Activated gamma-delta T cell treated with Interleukin-2 at 50 U/mL for 16 hours (primary cell): ENCODE data around the gene TMEM132D.

ENCODE experiments used
- DNase-seq: peaks from one replicate; pipeline ENCODE4 v3.0.0-alpha.2; 2020

The TMEM132D gene

DNA sequence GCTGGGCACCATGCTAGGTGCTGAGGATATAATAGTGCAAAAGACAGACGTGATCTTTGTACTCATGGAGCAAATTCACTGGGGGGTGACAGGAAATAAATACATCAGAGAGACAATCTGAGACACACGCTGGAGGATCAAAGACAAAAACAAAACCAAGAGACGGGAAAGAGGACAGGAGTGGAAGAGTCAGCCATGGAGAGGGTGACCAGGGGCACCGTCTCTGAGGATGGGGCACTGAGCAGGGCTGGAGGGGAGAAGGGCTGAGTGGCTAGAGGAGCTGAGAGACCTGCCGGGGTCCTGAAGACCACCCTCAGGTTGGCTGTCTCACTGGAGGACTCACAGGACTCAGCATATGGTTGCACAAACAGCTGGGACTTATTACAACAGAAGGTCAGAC, 81.9 kb downstream of the TMEM132D start:
- DNase-seq: no peak

DNA sequence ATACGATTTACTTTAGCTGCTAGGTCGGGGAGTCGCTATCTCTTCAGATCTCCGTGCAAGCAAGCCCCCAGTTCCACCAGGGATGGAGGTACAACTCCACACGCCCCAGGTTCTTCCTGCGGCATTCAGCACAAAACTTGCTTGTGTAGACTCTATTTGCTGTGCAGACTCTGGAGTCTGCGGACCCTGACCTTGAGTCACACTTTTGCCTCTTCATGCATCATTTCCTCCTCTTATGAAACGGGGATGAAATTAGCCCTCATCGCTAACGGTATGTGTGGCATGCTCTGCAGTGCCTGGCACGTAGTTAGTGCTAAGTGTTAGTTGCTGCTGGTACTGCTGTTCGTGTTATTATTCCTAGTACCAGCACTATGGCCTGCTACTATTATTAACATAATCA, 84.4 kb downstream of the TMEM132D start:
- DNase-seq: no peak

DNA sequence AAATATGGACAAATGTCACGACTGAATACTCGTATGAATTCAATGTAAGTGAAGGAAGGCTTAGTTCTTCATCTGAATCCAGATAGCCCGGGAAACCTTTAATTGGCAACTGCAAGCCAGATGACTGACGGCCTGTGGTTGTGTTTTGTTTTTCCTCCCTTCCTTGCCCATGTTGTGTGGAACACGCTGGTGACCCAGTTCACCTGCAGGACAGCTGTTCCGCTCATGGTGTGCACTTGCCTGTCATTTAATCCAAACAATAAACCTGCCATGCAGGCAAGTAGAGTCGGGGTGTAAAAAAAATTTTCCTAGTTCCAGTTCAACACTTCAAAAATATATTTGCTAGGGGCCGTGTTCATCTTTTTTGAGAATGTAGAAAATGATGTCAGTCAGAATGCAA, 88.0 kb downstream of the TMEM132D start:
- DNase-seq: no peak

DNA sequence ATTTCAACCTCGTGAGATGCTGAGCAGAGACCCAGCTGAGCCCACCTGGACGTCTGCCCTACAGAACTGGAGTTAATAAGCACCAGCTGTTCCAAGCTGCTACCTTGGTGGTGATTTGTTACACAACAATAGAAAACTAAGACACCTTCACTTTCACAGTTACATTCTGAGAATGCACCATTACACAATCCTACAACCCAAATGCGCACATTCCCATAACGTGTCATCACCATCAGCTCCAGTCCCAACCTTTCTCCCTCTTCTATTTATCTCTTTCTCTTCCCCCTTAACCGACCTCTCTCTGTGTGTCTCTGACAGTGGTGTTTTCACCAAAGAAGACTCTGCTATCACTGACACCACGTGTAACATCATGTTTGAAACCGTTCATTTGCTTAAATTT, 91.9 kb downstream of the TMEM132D start:
- no peak for DNase-seq

DNA sequence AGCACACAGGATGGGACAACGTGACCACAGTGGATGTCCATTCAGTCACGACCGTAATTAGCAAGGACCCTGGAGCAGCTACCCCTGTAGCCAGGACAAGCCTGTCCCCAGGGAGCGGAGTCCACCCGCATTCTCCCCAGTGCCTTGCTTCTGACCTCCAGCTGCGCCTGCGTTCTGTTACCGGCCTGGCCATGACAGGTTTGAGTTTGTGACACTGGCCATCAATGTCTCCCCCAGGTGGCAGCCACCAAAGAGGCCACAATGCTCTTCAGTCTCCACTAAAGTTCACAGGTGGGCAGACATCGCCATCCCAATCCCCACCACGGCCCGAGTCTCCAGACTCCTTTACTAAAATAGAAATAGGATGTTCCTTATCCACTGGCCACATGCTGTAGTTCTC, 96.7 kb downstream of the TMEM132D start:
- no peak for DNase-seq

DNA sequence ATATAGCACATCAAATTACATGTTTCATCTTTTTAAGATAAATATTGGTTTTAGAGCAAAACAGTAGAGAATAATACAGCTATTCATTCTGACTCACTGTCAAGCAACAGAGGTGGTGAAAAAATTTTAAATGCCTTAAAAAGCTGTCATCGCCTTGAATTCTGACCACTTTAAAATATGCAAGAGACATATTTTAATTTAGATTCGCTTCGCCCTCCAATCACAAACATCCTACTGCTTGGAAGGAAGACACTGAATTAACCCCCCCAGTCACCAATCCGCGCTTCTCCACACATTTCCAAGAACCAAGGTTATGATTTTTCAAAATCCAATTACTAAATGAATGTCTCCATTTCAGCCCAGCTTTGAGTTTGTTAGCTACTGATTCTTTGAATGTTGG, 112.4 kb downstream of the TMEM132D start:
- no peak for DNase-seq

DNA sequence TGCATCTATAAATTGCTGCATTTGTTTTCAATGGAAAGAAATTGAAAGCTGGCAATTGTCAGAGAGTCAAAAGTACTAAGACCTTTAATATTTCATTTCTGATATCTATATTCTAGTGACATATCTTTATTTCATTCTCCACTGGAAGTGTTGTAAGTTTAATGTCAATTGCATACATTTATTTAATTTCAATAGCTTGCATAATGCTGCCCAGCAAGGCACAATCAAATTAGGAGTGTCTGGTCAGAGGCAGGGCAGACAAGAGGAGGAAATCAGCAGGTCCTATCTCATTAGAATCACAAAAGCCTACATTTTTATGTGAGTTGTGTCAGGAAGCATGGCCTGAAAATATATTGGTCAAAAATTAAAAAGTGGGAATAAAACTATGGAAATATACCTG, 112.9 kb downstream of the TMEM132D start:
- no peak for DNase-seq

DNA sequence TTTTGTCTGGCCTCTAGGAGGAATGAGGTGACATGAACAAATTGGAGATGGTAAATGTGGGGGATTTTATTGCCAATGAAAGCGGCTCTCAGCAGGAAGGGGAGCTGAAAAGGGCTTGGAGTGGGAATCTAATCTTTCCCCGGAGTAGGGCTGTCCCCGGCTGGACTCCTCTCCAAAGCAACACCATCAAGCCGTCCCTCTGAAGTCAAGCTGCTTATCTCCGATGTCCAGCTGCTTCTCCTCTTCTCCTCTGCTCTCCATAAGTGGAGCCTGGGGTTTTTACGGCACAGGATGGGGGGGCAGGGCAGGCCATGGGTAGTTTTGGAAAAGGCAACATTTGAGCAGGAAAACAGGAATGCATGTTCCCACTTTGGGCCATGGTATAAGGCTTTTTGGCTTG, 113.5 kb downstream of the TMEM132D start:
- DNase-seq: no peak

DNA sequence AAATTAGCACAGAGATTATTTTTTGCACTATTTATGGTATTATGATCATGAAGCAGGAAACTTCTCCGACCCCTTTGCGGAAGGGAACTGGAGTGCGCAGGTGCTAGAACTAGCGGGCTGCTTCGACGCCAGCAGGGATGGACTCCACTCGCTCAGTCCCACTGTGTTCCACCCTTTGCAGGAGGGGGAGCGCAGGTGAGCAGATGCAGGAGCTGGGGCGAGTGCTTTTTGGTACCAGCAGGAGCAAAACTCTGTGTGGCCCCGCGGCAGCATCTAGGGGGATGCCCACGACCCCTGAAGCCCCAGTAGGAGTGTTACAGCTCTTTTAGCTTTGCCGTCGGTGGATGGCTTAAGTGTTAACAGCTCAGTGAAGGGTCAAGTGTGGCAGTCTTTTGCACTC, 113.9 kb downstream of the TMEM132D start:
- no peak for DNase-seq

DNA sequence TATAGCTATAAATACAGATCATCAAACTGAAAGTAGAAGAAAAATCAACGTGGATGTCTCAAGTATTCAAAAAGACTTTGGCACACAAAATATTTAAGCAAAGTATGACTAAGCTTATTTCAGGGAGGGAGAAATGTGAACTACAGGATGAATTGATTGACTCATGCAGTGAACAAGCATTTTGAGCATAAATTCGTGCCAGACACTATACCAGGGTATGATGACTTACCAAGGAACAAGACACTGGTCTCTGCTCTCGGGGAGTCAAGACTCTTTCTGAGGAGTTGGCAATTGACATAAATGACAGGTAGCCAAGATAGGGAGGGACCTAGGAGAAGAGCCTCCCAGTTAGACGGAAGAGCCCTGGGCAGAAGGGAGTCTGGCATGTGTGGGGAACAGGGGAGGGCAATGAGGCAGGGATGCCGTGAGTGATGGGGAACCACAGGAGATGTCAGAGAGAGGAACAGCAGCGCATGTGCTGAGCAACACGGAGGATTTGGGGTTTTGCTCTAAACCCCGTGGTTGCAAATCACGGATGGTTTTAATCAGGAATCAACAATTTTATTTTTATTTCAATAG, 115.2 kb downstream of the TMEM132D start:
- DNase-seq: no peak

DNA sequence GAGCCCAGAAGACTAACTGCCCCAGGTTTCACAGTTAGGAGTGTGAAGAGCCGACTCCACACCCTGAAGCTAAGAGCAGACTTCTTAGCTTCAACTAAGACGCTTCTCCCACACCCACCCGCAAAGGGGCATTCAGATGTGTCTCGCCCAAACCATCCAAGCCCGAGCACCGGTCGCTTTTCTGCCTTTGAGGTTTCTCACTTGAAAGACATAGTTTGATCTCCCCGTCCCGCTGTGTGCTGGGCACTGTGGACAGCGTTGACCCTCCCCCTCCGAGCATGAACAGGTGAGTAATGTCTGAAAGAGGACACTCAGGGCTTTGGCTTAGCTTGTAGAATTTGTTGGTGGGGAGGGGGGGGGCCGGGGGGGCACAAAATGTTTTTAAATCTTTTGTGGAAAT, 123.8 kb downstream of the TMEM132D start:
- DNase-seq: no peak

DNA sequence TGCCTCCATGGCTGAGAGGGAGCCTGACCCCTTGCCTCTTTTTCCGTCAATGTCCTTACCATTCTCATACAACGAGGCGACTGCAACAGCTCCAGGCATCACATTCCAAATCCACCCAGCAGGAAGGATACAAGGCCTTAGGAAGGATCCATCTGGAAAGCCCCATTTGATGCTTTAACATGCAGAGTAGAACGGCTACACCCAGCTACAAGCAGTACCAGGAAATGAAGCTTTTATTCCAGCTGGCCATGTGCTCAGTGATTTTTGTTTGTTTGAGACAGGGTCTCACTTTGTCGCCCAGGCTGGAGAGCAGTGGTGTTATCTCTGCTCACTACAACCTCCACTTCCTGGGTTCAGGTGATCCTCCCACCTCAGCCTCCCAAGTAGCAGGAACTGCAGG, 124.8 kb downstream of the TMEM132D start:
- no peak for DNase-seq

DNA sequence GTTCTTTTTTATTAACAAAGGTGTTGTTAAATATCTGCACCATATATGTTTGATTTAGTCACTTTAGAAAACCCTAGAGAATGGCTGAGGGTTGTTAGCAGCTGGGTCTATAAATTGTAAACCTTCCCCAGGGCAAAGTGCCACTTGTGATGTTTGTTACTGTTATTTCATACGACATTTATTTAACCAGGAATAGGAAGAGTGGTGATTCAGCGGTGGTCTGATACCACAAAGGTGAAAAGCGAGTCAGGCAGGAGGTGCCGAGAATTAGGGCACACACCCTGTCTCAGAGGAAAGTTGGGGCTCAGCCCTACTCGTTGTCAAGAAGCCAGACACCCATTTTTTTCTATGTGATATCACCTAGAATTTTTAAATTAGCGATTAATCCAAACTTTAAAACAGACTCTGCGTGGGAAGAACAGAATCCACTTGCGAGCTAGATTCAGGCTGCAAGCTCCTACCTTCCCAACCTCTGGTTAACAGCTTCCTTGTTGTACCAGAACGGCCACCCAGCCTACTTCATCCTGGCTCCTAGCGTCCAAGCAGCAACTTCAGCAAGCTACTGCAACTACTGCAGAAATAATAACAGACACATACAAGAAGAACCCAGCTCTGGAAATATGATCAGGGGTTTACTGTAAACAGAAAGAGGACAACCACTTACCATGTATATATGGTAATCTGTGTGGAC, 126.7 kb downstream of the TMEM132D start:
- no peak for DNase-seq

DNA sequence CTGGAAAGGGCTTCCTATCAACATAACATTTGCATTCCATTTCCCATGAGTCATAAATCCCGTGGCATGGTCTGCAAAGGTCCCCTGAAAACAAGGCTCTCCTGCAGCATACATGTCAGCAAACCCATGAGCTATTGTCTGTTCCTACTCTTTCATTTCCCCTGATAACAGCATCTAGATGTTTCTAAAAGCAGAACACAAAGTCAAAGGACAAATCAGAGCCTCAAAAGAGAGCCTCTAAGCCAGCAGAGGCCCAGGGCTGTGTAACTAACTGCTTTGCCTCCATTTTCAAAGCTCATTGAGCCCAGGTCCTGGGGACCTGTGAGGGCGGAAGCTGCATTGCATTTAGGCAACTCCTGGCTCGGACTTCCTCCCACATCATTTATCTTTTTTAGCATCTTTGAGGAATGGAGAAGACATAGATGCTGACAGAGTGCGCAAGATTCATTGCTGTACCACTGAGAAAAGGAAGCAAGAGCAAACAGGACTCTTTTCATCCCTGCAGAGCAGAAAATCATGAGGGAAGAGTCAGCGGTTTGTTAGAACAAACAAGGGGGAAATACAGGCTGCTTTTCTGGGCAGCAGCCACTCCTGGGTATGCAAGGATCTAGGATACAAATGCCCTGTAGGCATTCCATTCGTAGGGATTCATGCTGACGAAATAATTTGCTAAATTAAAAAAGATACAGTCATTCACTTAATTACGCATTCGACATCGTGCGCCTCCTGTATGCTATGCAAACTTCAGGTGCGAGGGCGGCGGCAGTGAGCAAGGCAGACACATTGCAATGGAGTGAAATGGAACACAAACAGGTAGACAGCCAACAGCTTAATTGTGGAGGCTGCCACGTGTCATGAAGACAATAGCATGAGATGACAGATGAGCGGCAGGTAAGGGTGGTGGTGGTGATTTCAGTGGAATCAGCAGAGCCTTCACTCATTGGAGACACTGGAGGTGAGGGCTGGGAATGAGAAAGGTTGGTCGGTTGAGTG, 131.0 kb downstream of the TMEM132D start:
- no peak for DNase-seq

DNA sequence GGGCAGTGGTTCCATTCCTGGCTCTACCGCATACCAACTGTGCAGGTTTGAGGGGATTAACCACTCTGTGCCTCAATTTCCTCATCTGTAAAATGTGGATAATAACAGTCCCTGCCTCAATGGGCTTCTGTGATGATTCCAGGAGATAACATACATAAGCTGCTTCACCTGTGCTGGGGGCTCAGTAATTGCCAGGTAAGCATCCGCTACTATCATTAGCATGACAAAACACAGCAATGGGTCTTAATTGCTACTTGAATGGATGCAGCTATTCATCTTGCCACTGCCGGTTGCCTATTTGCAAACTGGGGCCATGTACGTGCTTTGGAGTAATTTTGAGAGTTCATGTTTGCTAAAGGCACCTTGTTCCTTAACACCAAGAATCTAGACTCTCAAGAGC, 132.6 kb downstream of the TMEM132D start:
- no peak for DNase-seq

DNA sequence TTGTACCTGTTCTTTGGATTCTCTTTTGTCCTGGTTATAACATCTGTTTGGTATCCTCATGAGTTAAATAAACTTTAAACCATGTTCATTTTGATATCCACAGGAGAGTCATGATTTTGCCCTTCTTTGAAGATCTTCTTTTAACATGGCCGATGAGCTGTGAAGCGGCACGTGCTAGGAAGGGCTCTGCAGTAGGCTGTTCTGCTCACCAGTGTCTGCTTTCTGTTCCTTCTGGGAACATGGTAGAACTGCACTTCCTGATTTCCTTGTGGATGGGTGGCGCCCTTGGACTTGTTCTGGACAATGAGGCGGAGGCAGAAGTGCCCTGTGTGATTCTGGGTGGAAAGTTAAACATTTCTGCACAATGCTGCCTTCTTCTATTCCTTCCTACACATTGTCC, 138.1 kb downstream of the TMEM132D start:
- DNase-seq: no peak

DNA sequence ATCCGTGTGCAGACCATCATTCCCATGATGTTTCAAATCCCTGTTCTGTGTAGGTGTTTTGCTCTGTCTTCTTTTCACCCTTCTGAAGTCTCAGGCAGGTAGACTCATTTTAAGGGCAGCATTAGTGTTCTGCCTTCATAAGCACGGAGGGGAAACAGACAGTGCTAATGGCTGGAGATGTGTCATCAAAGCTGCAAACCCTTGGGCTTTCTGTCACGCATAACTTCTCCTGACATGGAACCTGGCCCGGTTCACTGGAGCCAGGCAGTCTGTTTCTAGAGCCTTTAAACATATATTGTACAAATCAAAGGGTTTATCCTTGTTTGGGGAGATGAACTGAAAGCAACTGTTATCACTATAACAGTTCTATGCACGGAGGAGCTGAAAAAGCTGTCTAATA, 141.4 kb downstream of the TMEM132D start:
- no peak for DNase-seq

DNA sequence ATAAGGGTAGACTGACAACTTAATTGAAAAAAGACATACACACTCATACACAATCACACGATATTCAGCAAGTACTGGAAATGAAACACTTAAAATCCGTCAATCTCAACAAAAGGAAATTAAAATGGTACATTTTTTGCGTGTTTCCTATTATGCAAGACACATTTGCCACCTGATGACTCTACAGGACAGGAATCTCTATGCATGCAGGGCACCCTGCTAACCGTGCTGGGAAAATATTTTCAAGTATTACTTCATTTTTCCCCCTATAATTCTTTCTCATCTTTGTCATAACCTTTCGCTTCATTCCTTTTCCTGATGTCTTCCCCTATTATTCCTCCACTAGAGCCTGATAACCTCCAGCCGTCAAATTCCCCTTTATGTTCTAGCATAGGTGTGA, 150.2 kb downstream of the TMEM132D start:
- DNase-seq: no peak

DNA sequence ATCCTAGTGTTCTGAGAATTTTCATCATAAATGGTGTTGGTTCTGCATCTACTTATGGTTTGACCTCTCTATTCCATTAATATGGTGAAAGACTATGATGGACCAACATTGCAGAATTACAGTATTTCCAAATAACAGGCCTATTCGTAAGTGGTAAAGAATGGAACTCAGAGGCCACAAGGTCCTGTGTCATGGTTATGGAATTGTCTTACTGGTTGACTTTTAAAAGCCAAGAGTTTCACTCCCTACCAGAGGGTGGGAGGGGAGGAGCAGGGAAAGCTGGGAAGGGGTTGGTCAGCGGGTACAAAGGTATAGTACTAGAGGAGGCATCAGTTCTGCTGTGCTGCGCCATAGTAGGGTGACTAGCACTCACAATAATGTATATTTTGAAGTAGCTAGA, 153.4 kb downstream of the TMEM132D start:
- DNase-seq: no peak

DNA sequence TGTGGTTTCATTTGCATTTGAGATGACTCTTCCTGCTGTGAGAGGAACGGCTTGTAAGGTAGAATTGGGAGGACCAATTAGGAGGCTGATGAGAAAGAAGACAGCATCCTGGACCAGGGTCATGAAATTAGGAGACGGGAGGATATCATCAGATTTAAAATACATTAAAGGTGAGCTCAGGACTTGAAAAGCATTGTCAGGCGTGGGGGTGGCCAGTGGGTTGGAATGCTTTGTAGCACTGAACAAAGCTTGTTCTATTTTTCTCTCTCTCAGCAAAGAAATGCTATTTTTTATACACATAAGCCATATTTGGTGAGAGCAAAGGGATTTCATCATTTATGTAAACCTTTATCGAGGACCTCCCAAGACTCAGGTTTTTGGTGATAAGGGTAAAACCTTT, 157.5 kb downstream of the TMEM132D start:
- no peak for DNase-seq

DNA sequence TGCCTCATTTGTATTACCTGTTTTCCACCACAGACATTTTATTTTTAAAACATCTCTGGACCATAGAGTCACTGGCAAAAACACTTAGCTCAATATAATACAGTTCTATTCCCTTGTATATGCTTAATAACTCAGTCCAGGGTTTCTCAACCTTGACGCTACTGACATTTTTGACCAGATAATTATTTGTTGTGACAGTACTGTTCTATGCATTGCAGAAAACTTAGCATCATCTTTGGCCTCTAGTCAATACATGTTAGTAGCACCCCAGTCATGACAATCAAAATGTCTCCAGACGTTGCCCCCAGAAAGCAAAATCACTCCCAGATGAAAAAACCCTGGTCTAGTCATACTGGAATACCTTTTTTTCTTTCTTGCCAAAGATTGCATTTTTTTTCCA, 174.7 kb downstream of the TMEM132D start:
- DNase-seq: no peak

DNA sequence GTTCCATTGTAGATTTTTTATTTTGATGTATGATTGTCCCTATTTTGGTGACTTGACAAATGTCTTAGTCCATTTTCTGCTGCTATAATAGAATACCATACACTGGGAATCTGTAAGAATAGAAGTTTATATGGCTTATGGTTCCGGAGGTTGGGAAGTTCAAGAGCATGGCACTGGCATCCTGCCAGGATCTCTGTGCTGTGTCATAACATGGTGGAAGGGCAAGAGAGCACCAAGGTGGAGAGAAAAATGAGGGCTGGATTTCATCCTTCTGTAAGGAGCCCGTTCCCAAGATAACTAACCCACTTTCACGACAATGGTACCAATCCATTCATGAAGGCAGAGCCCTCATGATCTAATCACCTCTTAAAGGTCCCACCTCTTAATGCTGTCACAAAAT, 176.7 kb downstream of the TMEM132D start:
- DNase-seq: no peak

DNA sequence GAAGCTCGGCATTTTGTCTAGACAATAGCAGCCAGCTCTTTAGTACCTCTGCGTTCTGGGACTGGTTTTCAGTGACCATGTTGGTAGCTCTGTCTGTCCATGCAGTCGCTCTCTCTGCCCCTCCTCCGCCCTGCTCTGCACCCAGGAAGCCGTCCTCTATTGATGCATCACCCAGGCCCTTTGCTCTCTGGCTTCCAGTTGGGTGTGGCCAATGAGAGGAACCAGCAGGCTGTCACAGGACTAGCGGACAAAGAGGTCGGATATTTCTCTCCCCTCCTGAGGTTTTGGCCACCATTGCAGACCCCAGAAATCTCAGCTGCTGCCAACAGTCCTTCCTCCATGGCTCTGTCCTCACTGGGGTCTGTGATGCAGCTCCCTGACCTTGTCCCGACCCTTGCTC, 180.6 kb downstream of the TMEM132D start:
- no peak for DNase-seq

DNA sequence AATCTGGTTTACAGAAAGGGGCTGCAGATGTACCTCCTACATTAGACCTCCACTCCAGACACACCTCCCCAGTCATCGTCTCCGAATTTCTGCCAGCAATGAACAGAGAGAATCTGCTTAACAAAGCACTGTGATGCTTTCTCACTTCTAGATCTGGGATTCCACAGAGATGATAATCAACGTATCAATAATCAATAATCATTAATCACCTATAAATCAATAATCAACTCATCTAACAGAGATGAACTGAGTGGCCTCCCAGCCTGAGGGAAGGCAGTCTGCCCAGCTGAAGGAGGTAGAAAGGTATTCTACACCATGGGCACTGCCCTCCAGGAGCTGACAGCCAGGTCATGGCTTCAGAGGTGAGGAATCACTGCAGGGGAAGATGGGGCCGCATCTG, 183.2 kb downstream of the TMEM132D start:
- no peak for DNase-seq
